Epithelial cell of proximal tubule (primary cell): Measurements from ENCODE around the gene SRGAP1. TPM values are rescaled to one million over a fixed set of nuclear protein-coding genes. Genes with fewer than 3 reads are reported as not detected.

Experiments
- DNase-seq: peaks from one replicate; pipeline ENCODE4 v3.0.0-alpha.2; 2011; ENCODE audit warnings: low read depth
- H3K4me3 ChIP-seq: 2 replicates; pipeline ENCODE4 v1.5.1; 2011; ENCODE audit warnings: low read depth, mild to moderate bottlenecking, low read length
- CTCF ChIP-seq: conservative IDR thresholded peaks from 2 replicates; pipeline ENCODE4 v1.5.1; 2012; ENCODE audit warnings: low read depth, mild to moderate bottlenecking, low read length
- total RNA-seq: library from RNA; depleted of rRNA; stranded (reverse); fragments of >200 nt; gene quantifications from 2 replicates; pipeline ENCODE4 v1.2.3, GENCODE V29; 2015

SRGAP1 gene
- total RNA-seq, 1 donor from 2014 or later, result 9.4 TPM

- H3K4me3 ChIP-seq, result no peak overlapping the region
- no peak for DNase-seq
- TF ChIP-seq CTCF, result no peak
Observed at GRCh38 chr12:63808631-63809030, 35.9 kb upstream of the SRGAP1 start.

- no peak for TF ChIP-seq CTCF
- H3K4me3 ChIP-seq, result no peak overlapping the region
- no peak for DNase-seq
Observed at GRCh38 chr12:63809566-63809965, 34.9 kb upstream of the SRGAP1 start.

- TF ChIP-seq CTCF, result no peak
- DNase-seq, result no peak
- H3K4me3 ChIP-seq, result no peak overlapping the region
Observed at GRCh38 chr12:63811334-63811733, 33.2 kb upstream of the SRGAP1 start.

GRCh38 chr12:63811755-63812154 is 32.7 kb upstream of the SRGAP1 start:
- TF ChIP-seq CTCF, result no peak
- H3K4me3 ChIP-seq, result no peak overlapping the region
- no peak for DNase-seq

GRCh38 chr12:63814146-63814772 is 30.2 kb upstream of the SRGAP1 start:
- DNase-seq, result no peak
- no peak for TF ChIP-seq CTCF
- no peak overlapping the region for H3K4me3 ChIP-seq

GRCh38 chr12:63815482-63815852 is 29.0 kb upstream of the SRGAP1 start:
- H3K4me3 ChIP-seq, result no peak overlapping the region
- TF ChIP-seq CTCF, result no peak
- no peak for DNase-seq

- H3K4me3 ChIP-seq, result no peak overlapping the region
- DNase-seq, result no peak
- no peak for TF ChIP-seq CTCF
Observed at GRCh38 chr12:63816031-63816430, 28.5 kb upstream of the SRGAP1 start.
